ENCODE results near the gene ALDH1A2.
"Not testable (repeated sequence)": the region's sequence is repeated elsewhere in the genome, so short reads cannot be mapped to it uniquely, and the experiment has no call there.

The ALDH1A2 gene

GRCh38 chr15:58065445-58066041 lies at the start of gene ALDH1A2:
TSS of gene ALDH1A2 (minus strand) at chr15:58065711. CDS start at chr15:58065650, 61 bp downstream.
- no peak for DNase-seq (ENCODE audit: low spot score)

- no peak for DNase-seq (ENCODE audit: low spot score)
These were observed 49.3 kb upstream of the ALDH1A2 start for GRCh38 chr15:58114812-58115211.

DNA sequence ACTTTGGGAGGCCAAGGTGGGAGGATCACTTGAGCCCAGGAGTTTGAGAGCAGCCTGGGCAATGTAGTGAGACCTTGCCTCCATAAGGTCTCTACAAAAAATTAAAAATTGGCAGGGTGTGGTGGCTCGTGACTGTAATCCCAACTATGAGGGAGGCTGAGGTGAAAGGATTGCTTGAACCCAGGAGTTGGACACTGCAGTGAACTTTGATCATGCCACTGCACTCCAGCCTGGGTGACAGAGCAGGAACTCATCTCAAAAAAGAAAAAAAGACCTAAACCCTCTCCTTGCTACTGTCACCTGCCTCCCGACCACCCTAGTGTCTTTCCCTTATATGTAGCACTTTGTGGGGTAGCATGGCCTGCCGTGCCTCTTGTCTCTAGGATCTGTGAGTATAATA lies 48.9 kb upstream of the ALDH1A2 start:
- DNase-seq (ENCODE audit: low spot score) = no peak

DNA sequence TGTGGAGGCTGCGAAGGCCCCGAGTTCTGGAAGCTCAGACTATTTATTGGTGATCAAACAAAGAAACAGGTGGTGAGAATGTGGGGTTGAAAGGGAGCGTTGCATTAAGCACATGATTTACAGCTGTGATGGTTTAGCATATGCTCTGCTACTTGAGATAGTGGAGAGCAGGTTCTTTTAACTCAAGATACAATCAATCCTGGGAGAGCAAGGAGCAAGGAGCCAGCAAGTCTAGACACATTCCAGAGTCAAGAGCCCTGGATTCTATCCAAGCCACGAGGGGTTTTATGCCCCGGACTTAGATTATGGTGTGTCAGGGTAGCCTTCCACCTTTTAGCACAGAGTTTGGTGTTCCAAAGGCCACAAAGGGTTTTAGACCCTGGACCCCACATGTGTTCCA lies 47.8 kb upstream of the ALDH1A2 start:
- not testable (repeated sequence) for DNase-seq (ENCODE audit: low spot score)

DNA sequence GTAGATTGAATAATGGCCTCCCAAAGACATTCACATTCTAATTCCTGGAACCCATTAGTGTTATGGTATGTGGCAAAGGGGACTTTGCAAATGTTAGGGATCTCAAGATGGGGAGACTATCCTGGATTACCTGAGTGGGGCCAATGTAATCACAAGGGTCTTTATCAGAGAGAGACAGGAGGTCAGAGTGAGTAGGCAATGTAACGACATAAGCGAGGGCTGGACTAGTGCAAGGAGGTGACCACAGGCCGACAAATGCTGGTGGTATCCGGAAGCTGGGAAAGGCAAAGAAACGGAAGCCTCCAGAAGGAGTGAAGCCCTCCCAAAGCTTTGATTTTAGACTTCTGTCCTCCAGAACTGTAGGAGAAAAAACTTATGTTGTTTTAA lies 46.2 kb upstream of the ALDH1A2 start:
- DNase-seq (ENCODE audit: low spot score) = no peak

GRCh38 chr15:58110999-58111717 lies 45.6 kb upstream of the ALDH1A2 start:
- DNase-seq (ENCODE audit: low spot score) = no peak

GRCh38 chr15:58109419-58109818 lies 43.9 kb upstream of the ALDH1A2 start:
- no peak for DNase-seq (ENCODE audit: low spot score)

GRCh38 chr15:58108117-58108516 lies 42.6 kb upstream of the ALDH1A2 start:
- DNase-seq (ENCODE audit: low spot score) = no peak

- DNase-seq (ENCODE audit: low spot score) = no peak
These were observed 38.0 kb upstream of the ALDH1A2 start for GRCh38 chr15:58103482-58103881.

GRCh38 chr15:58096529-58097084 lies 31.1 kb upstream of the ALDH1A2 start:
- no peak for DNase-seq (ENCODE audit: low spot score)

DNA sequence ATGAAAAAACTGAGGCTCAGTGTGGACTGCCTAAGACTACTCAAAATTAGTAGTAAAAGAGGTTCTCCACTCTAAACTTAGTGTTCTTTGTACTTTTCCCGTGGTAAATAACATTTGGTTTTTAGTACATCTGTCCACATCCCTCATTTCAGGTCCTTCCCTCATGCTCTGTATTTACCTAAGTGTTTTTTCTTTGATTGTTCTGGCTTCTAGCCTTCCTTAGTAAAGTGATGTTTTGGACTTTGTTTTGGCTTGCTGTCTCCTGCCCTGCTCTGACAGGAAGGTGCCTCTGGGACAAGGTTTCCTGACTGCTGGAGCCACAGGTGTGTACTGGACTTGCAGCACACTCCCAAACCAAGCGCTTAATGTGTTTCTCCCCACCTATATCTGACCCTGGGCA lies 29.9 kb upstream of the ALDH1A2 start:
- DNase-seq (ENCODE audit: low spot score) = no peak

DNA sequence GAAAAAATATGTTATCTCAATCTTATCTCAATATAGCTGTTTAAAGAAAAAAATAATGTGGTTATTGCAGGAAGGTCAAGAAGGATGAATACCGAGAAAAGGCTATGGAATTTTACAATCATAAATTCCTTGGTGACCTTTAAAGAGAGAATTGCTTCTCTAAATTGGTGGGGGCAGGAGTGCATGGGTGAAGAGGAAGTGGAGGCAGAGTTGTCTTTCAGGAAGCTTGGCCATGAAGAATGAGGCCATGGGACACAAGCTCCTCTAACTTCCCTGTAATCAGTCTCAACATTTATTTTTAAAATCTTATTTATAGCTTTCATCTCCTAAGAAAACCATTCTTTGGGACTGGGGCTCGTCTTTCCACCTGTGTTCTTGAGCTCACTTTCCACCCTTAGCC lies 22.4 kb upstream of the ALDH1A2 start:
- no peak for DNase-seq (ENCODE audit: low spot score)

DNA sequence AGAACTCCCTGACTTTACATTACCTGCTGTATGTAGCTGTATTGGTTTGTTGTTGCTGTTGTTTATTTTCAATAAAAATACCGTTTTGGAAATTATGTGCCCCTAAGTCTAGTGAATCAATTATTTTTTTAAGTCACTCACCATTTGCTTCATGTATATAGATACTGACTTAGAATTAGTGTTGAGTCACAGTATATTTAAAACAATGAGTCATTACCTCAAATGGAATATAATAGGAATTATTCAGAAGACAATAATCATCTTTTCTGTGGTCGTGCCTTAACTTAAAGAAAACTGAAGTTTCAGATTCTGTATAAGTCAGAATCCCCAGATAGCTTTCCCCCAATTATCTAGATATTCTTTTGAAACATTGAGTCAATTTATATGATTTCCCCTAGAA lies 21.0 kb upstream of the ALDH1A2 start:
- no peak for DNase-seq (ENCODE audit: low spot score)

DNA sequence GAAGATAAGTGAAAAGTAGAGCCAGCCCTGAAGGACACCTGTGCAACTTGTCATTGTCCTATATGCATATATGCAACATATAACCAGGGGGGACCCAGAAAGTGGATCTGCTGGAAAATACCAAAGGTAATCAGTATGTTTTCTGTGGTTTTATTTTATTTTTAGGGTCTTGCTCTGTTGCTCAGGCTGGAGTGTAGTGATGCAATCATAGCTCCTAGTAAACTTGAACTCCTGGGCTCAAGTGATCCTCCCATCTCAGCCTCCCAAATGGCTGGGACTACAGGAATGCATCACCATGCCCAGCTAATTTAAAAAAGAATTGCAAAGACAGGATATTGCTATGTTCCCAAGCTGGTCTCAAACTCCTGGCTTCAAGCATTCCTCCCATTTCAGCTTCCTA lies 18.0 kb upstream of the ALDH1A2 start:
- no peak for DNase-seq (ENCODE audit: low spot score)

DNA sequence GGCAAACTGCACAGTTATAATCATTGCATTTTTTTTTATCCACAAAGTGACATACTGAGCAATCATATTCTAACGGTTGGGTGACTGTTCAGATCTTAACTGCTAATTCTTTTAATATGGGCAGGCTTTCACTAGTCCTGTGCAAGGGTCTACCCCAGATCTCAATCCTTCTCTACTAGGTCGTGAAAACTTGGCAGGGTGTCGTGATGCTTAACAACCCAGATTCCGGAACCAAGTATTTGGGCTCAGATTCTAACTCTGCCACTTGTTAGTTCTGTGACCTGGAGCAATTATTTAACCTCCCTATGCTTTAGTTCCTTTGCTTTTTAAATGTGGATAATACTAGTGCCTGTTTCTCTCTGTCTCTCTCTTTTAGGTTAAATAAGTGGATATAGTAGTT lies 16.4 kb upstream of the ALDH1A2 start:
- no peak for DNase-seq (ENCODE audit: low spot score)

DNA sequence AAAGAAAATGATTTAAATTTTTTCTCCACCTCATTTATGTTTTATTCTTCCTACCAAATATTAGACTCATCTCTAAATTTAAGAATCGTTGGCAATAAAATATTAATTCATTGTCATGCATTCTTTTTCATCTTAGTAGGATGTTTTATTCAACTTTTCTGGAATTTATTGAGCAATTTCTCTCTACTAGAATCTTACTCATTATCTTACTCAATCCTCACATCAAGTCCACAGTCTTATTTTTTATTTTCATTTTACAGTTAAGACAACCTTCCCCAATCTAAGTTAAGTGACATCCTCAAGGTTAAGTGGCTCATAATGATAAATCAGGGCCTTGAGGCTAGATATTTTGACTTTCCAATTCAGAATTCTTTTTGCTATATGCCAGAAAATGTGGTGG lies 15.9 kb upstream of the ALDH1A2 start:
- no peak for DNase-seq (ENCODE audit: low spot score)

GRCh38 chr15:58080959-58081358 lies 15.4 kb upstream of the ALDH1A2 start:
- DNase-seq (ENCODE audit: low spot score) = not testable (repeated sequence)

DNA sequence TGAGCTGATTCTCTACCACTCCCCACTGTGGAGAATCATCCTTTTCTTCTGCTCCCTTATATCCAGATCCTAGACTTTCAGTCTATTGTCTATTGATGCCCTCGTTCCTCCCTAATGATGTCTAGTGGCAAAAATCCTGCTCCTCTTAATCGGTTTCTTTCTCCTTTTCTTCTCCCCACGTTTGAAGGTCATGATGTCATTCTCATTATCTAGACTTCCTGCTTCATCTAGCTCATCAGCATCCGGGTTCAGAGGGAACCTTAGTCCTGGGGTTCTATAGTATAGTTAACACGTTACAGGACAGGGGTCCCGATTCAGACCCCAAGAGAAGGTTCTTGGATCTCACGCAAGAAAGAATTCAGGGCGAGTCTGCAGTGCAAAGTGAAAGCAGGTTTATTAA lies 14.9 kb upstream of the ALDH1A2 start:
- no peak for DNase-seq (ENCODE audit: low spot score)

GRCh38 chr15:58078591-58078990 lies 13.1 kb upstream of the ALDH1A2 start:
- DNase-seq (ENCODE audit: low spot score) = no peak

- no peak for DNase-seq (ENCODE audit: low spot score)
These were observed 11.9 kb upstream of the ALDH1A2 start for GRCh38 chr15:58077427-58077826.

GRCh38 chr15:58074452-58074851 lies 8.9 kb upstream of the ALDH1A2 start:
- DNase-seq (ENCODE audit: low spot score) = no peak

DNA sequence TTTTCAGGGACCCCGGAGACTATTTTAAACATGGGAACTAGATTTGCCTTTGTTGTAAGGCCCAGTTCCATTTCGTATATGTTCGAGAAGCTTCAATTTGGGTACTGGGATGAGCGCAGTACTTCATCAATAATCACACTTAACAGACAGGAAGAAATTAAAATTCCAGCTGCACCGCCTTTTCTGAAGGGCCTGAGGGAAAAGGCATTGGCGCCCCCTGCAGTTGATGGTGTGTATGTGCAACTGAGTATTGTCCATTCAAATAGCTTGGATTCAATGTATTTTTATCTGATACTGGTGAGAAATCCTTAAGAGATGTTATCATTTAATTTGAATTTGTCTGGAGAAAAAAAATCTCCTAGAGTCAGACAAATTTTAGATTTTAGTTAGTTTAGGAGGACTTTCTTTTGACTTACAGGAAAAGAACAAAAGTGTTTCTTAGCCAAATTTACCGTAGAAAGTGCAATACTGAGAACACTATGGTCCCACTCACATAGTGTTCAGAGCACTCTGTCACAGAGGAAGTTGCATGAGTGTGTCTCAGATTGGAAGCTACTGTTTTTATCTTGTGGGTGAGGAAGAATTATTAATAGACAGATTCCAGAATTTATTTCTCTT lies 5.4 kb upstream of the ALDH1A2 start:
- DNase-seq (ENCODE audit: low spot score) = peak; percentile 43

DNA sequence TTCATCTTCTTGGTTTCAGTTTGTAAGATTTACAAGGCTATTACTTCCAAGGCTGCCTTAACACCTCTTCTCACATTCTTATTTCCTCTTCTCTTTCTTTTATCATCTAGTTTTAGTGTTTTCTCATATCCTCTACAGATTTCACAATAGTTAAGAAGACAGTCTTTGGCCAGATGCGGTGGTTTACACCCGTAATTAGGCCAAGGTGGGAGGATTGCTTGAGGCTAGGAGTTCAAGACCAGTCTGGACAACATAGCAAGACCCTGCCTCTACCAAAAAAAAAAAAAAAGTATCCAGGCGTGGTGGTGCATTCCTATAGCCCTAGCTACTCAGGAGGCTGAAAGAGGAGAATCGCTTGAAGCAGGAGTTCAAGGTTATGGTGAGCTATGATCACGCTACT lies 3.5 kb upstream of the ALDH1A2 start:
- DNase-seq (ENCODE audit: low spot score) = no peak

Data from cerebellar cortex (tissue), 1 donor.